ENCODE results near the gene NCK1.
"Not testable (repeated sequence)": the region's sequence is repeated elsewhere in the genome, so short reads cannot be mapped to it uniquely, and the experiment has no call there.

GRCh38 chr3:136872258-136872657, 10.2 kb downstream of the NCK1 start:
- TF ChIP-seq CTCF (conservative IDR thresholded peaks at IDR 0.05; ENCODE audit: low read length); EZH2phosphoT487 (IDR thresholded peaks at IDR 0.05; ENCODE audit: borderline replicate concordance, low read depth, low read length): not testable (repeated sequence)

Measured in OCI-LY7 (cell line).